Ishikawa (cell line): ENCODE results near the gene HNRNPL.

Source experiments
- EGR1 ChIP-seq: IDR thresholded peaks from 2 replicates; pipeline ENCODE4 v1.6.1; 2012
- MAX ChIP-seq: IDR thresholded peaks from 2 replicates; pipeline ENCODE4 v1.6.1; 2012
- TCF12 ChIP-seq: IDR thresholded peaks from 2 replicates; pipeline ENCODE4 v1.6.1; 2012; ENCODE audit warnings: low read depth

DNA sequence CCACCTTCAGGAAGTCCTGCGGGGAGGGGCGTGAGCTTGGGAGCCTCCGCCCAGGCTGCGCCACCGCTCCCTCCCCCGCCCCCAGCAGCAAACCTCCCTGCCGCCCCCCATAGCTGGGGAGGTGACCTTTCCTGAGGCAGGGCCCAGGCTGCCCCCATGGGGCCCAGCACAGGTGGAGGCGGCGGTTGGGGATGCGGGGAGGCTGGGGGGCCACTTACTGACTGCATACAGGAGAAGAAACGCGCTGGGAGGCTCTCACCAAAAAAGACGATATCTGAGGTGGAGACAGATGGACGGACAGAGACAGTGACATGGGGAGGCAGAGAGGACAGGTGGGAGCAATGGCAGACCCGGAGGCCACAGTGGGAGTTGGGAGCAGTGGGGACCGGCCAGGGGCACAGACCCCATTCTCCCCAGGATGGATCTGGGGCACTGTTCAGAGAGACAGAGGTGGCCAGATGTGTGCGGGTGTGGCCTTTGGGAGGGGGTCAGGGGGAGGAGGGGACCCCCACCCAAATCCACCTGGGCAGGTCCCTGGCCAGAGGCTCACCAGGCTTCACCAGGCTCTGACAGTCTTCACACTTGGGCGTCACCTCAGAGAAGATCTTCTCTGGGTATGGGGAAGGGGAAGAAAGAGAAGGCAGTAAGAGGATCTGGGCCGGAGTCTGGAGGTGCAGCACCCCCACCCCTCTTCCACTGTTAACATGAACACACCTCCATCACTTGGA, 31.3 kb upstream of the HNRNPL start:
- no peak for TF ChIP-seq MAX
- TF ChIP-seq EGR1 = no peak
- TF ChIP-seq TCF12 = no peak
